Mucosa of gallbladder (tissue), 1 donor: Measurements from ENCODE around the gene TTC7B. TPM values are rescaled to one million over a fixed set of nuclear protein-coding genes. Genes with fewer than 3 reads are reported as not detected.
A peak's percentile ranks its signal among the peaks of the same experiment; 100 is the strongest.

ENCODE experiments used
- DNase-seq: peaks from one replicate; pipeline ENCODE4 v3.0.0-alpha.2; 2020; ENCODE audit warnings: low spot score
- total RNA-seq: library from RNA; stranded (reverse); gene quantifications from one replicate; pipeline ENCODE4 v1.2.1, GENCODE V29; 2021
- donor health status: DM: no; HTN: no; CAD: no.

The TTC7B gene
- total RNA-seq, 1 donor from 2014 or later: 31.5 TPM

- DNase-seq: no peak
Observed at GRCh38 chr14:90704738-90705392, 111.4 kb downstream of the TTC7B start.

- no peak for DNase-seq
Observed at GRCh38 chr14:90703841-90704737, 112.1 kb downstream of the TTC7B start.

- no peak for DNase-seq
Observed at GRCh38 chr14:90700933-90701776, 115.1 kb downstream of the TTC7B start.

- DNase-seq: no peak
Observed at GRCh38 chr14:90699016-90699415, 117.2 kb downstream of the TTC7B start.

- DNase-seq: no peak
Observed at GRCh38 chr14:90698379-90698869, 117.8 kb downstream of the TTC7B start.

GRCh38 chr14:90697577-90698206 is 118.5 kb downstream of the TTC7B start:
- peak; percentile 80 for DNase-seq

- no peak for DNase-seq
Observed at GRCh38 chr14:90697132-90697531, 119.1 kb downstream of the TTC7B start.

GRCh38 chr14:90696720-90697119 is 119.5 kb downstream of the TTC7B start:
- DNase-seq: no peak

GRCh38 chr14:90695997-90696660 is 120.1 kb downstream of the TTC7B start:
- no peak for DNase-seq

- no peak for DNase-seq
Observed at GRCh38 chr14:90693413-90693812, 122.8 kb downstream of the TTC7B start.

GRCh38 chr14:90692826-90693225 is 123.4 kb downstream of the TTC7B start:
- no peak for DNase-seq

GRCh38 chr14:90692061-90692460 is 124.2 kb downstream of the TTC7B start:
- no peak for DNase-seq

- no peak for DNase-seq
Observed at GRCh38 chr14:90691627-90692026, 124.6 kb downstream of the TTC7B start.

GRCh38 chr14:90687680-90688079 is 128.6 kb downstream of the TTC7B start:
- no peak for DNase-seq

- no peak for DNase-seq
Observed at GRCh38 chr14:90682615-90683014, 133.6 kb downstream of the TTC7B start.

- DNase-seq: no peak
Observed at GRCh38 chr14:90681929-90682328, 134.3 kb downstream of the TTC7B start.

- DNase-seq: no peak
Observed at GRCh38 chr14:90678846-90679362, 137.3 kb downstream of the TTC7B start.

GRCh38 chr14:90678420-90678819 is 137.8 kb downstream of the TTC7B start:
- no peak for DNase-seq

- no peak for DNase-seq
Observed at GRCh38 chr14:90677484-90678050, 138.7 kb downstream of the TTC7B start.

- no peak for DNase-seq
Observed at GRCh38 chr14:90676912-90677311, 139.3 kb downstream of the TTC7B start.
